Esophagus mucosa (tissue), 1 donor: ENCODE data around the gene NFS1. TPM values are rescaled to one million over a fixed set of nuclear protein-coding genes. Genes with fewer than 3 reads are reported as not detected.
"Not testable (repeated sequence)": the region's sequence is repeated elsewhere in the genome, so short reads cannot be mapped to it uniquely, and the experiment has no call there.

ENCODE experiments used
- ATAC-seq: fragments of 200-7000 bp; cut with Tn5 transposase; one replicate; pipeline ENCODE4 v1.9.1; 2020
- total RNA-seq: library from RNA; stranded (reverse); gene quantifications from one replicate; pipeline ENCODE4 v1.2.4, GENCODE V29; 2023
- donor health status: DM: yes; HTN: yes; CAD: no.

The NFS1 gene
- total RNA-seq, 1 donor from 2014 or later = 25.1 TPM

DNA sequence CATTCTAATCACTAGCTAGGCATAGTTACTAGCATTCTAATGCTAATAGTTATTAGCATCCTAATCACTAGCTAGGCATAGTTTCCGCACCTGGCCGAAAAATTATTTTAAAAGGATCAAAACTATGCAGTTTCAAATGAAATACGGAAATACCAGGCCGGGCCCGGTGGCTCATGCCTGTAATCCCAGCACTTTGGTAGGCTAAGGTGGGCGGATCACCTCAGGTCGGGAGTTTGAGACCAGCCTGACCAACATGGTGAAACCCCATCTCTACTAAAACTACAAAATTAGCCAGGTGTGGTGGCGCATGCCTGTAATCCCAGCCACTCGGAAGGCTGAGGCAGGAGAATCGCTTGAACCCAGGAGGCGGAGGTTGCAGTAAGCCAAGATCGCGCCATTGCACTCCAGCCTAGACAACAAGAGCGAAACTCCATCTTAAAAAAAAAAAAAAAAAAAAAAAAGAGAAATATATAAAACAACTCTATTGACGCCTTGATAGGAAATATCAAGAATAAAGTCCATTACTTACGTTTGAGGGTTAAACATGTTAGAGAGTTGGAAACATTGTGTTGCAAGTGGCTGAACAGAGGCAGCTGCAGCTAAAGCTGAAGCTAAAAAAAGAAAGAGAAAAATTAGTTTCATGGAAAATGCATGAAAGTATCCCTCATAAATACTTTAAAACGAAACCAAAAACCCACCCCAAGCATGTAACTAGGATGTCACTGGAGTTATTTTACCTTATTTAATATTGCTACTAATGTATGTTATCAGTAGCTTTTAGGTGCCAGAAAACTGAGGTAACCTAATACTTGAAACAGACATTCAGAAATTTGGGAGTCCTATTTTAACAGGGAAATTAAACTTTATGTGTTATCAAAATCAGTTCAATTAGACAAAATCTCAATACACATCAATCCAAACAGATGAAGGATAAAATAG lies 7.7 kb upstream of the NFS1 start:
- not testable (repeated sequence) for ATAC-seq

DNA sequence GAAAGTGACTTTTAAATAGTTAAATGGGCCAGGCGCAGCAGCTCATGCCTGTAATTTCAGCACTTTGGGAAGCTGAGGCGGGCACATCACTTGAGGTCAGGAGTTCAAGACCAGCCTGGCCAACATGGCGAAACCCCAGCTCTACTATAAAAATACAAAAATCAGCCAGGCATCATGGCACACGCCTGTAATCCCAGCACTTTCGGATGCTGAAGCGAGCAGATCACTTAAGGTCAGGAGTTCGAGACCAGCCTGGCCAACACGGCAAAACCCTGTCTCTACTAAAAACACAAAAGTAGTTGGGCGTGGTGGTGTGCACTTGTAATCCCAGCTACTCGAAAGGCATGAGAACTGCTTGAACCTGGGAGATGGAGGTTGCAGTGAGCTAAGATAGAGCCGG lies 6.7 kb upstream of the NFS1 start:
- not testable (repeated sequence) for ATAC-seq

DNA sequence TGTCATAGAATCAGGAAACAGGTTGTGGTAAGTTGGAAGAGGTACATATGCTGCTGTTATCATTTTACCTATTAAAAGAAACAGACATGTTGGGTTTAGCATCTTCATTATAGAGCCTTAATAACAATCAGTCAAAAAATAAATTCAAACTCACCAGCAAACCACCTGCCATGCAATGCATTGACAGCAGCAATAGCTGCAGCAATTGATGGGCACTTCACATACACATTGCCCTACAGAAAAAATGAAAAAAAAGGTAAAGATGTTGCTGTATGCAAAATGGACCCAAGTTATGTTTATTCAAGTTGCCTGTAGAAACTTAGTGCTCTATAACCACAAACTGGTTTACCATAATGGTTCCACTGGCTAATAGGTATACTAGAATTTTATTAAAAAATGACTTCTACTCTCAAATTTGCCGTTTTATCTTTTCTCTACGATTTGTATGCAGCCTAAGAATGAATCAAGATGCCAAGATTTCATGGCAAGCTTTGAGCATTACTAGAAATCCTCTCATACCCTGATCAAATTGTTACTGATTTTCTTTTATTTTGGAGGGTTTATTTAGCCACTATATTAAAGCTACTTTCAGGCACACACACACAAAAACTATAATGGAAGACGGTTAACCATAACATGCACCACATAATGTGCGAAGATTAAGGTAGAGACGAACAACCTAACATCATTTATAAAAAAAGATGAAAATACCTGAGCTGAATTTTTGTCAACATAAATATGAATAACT lies 5.5 kb upstream of the NFS1 start:
- no peak for ATAC-seq

DNA sequence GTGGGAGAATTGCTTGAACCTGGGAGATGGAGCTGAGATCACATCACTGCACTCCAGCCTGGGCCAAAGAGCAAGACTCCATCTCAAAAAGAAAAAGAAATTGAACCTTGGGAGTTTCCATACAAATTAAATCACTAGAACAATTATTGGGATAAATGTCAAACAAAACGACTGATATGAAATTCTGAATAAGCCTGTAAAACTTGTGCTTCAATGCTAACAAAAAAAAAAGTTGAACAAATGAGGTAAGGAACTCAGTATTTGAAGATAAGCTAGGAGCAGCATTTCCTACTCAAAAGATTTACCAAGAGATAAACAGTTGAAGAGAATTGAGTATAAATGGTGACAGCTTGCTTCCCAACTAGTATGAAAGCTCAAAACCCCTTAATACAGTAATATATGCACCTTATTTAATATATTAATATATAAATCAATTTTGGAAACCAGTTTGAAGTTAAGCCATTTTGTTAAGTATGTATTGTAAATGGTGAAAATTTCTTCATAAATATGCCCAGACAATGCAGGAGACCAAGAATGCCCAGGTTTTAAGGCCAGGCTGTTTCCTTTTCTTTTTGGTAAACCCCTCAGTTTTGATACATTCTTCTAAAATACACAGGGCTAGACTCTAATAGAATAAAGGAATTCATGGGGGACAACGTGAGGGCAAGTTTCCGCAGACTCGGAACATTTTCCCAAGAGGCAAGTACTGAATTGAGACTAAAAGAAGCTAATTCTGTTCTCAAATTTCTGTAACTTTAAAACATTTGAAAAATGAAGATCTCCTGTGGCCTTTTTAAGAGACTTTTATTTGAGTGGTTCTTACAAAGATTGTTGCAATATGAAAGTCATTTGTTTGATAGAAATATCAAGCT lies 3.9 kb upstream of the NFS1 start:
- no peak for ATAC-seq

DNA sequence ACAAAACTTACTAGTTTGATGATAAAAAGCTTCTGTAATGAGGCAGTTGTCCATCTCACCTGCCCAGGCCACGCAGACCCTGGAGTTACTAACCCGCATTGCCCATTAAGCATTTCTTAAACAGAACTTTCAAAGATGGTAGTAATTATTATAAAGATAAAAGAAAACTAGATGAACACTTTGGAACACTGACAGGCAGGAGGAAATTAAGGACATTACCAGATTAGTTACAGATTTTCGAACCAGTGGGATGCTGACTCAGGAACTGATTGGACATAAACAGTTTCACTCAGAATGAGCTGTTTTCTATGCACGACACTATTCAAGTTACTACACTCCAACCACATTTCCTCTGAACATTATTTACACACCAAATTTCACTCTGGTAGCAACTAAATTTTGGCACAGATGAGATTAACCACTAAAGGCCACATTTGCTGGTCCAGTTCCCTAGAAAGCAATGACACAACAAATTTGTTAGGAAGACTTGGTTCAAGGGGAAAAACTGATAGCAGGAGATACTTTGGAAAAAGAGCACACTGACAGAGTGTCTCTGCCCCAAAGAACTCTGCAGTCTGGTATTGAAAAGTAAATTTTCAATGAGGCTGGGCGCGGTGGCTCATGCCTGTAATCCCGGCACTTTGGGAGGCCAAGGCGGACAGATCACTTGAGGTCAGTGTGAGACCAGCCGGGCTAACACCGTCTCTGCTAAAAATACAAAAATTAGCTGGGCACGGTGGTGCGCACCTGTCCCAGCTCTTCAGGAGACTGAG lies 3.1 kb upstream of the NFS1 start:
- no peak for ATAC-seq

DNA sequence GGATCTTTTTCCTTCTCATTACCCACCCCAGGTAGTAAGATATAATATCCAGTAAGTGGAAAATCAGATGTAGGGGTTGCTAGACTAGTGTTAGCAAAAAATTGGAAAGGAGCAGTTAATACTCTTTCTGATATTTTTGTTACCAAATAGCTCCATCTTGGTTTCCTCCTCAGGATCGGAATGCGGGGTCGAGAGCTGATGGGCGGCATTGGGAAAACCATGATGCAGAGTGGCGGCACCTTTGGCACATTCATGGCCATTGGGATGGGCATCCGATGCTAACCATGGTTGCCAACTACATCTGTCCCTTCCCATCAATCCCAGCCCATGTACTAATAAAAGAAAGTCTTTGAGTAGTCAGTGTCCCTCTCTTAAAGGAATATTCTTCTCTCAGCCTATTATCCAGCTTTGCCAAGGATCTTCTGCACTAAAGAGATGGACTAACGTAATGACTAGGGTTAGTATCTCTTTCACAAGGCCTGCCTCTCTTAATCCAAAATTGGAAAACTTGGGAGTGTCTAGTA lies 1.5 kb upstream of the NFS1 start:
- ATAC-seq = no peak

DNA sequence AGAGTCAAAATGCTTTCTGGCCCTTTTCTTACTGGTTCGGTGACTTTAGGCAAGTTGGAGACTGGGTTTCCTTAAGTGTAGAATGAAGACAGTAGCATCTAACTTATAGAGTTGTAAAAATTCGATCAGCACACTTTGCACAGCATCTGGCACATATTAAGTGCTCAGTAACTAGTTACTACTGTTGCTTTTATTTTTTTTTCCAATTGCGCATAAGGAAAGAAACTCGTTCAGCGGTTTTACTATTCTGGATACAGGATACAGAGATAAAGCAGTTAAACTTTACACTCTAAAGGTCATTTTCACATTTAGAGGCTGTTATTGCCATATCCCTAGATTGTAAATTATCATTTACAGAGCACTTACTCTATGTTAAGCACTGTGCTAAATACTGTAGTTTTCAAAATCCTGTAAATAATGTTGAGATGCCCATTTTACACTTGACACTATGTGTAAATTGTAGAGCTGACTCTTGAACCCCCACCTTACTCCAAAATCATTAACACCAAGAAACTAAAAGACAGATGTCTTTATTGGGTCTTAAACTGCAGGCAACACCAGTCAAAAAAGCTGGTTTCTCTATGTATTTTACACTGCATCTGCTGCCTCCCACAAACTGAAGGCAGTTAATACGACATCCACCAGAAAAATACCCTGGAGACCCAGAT lies 939 bp upstream of the NFS1 start:
- no peak for ATAC-seq

DNA sequence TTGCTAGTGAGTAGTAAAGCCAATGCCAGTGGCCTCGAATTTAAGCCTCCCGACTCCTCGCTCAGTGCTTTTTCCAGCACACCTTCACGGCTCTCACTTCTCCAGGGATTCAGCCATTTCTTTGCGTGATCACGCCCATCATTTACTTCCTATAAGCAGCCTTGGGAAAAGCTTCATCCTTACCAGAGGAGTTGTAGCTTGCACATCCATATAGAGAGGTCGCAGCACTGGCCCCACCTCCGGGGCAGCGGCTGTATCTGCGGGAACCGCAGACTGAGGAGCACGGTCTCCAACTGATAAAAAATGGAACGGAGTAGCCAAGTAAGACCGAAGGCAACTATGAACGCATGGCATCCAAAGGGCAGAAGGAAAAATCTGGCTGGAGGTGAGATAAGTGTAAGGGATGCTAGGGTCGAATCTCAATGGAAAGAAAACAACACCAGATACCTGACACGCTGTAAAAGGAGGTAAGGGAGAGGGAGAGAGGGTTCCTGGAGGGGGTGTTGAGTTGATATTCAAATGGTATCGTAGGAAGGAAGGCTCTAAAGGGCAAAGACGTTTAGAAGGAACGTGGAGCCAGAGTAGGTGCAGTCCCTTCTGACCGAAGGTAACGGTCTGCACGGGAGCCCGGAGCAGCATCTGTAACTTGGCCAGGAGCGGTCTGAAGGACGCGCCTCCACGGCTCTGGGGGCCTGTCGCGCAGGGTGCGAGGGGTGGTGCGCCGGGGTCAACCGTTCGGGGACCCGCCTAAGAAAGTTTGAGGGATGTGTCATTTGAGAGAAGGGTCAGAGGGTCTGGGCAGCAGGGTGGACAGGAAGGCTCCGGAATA lies 640 bp downstream of the NFS1 start:
- peak; percentile 46 for ATAC-seq

DNA sequence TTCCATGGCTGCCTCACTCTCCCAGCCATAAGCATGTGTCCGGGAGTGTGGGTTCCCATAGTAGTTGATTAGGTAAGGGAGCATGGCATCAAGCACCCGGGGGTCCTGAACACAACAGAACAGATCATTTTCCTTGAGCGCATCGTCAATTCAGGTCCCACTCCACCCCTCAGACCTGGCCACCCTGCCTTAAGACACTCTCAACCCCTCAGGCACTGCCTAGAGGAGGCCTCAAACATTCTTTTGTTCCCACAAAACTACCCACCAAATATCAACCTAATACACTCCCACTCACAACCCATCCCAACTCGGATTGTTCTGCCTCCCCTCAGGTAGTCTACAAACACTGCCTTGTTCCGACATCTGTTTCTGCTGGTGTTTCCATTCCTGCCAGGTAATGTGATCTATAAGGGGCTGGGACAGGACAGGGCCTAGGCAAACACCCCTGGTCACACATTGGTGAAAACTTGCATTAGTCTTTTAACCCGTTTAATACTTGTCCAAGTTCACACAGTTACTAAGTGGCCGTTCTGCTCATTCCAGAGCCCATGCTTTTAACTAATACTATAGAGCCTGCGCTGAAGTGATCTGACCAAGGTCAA lies 1.4 kb downstream of the NFS1 start:
- ATAC-seq = no peak

DNA sequence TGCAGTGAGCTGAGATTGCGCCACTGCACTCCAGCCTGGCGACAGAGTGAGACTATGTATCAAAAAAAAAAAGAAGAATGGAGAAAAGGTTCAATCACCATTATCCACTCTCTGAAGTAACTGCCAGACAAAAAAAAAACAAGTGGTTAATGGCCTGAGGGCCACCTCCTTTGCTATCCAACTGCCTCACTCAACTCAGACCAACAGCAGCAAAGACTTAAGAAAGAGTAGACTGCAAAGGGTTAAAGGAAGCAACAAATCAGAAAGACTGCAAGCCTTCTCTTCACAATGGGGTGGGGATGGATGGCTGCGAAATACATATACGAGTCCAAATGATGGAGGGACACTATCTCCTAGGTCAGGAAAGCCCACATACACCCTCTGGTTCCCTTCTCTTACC lies 3.2 kb downstream of the NFS1 start:
- no peak for ATAC-seq

DNA sequence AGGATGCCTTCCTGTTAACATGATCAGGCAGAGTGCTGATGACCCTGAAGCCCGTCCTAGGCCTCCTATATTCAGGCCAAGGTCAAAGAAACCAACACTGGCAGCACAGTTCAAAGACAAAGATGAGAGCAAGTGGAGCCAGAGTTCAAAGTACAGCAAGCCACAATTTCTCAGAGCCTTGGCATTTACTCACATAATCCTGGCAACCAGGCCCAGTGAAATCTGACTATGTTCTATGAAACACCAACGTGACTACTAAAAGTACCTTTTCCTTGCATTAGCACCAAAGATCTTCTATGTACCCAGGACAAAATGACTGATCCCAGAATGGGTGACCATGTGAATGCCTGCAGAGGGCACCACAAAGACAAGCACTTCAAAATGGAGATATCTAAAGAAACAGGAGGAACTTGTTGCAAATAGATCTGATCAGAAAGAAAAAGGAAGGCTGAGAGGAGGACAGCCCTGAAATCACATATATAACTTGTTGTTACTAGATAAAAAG lies 3.9 kb downstream of the NFS1 start:
- no peak for ATAC-seq

DNA sequence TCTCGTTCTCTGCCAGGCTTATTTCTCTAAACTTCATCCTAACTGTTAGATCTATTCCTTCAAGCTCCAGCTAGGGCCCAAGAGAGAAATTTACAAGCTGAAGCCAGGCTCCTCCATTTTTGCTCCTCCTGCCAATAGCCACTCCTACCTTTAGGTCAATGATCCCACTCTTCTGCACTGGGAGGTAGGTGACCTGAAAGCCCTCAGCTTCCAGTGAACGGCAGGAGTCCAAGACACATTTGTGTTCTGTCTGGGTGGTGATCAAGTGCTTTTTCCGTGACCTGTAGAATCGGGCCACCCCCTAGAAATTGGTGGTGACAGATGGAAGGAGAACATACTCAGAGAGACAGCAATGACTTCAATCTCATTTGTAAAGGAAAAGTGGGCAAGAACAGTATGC lies 8.9 kb downstream of the NFS1 start:
- ATAC-seq = no peak

DNA sequence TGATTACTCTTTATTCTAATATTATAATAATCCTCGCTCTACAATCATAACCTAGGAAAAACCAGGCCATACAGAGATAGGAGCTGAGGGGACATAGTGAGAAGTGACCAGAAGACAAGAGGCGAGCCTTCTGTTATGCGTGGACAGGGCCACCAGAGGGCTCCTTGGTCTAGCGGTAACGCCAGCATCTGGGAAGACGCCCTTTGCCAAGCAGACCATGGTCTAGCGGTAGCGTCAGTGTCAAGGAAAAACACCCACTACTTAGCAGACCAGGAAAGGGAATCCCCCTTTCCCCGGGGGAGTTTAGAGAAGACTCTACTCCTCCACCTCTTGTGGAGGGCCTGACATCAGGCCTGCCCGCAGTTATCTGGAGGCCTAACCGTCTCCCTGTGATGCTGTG lies 12.3 kb downstream of the NFS1 start:
- not testable (repeated sequence) for ATAC-seq

DNA sequence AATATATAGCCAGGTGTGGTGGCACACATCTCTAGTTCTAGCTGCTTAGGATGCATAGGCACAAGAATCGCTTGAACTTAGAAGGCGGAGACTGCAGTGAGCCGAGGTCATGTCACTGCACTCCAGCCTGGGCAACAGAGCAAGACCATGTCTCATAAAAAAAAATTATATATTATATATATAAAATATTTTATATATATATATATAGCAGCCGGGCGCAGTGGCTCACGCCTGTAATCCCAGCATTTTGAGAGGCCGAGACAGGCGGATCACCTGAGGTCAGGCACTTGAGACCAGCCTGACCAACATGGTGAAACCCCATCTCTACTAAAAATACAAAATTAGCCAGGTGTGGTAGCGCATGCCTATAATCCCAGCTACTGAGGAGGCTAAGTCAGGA lies 13.8 kb downstream of the NFS1 start:
- ATAC-seq = not testable (repeated sequence)

DNA sequence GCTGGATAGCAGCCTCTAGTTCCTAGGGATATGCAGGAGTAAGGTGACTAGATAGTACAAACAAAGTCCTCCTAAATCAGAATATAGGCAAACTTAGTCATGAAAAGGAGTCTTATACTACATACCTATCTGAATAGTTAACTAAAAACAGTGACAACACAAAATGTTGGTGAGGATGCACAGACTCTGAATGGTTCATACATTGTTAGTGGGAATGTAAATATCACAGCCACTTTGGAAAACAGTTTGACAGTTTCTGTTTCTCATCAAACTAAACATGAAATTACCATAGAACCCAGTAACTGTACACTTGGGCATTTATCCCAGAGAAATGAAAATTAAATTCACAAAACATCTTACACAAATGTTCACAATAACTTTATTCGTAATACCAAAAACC lies 17.2 kb downstream of the NFS1 start:
- ATAC-seq = no peak

DNA sequence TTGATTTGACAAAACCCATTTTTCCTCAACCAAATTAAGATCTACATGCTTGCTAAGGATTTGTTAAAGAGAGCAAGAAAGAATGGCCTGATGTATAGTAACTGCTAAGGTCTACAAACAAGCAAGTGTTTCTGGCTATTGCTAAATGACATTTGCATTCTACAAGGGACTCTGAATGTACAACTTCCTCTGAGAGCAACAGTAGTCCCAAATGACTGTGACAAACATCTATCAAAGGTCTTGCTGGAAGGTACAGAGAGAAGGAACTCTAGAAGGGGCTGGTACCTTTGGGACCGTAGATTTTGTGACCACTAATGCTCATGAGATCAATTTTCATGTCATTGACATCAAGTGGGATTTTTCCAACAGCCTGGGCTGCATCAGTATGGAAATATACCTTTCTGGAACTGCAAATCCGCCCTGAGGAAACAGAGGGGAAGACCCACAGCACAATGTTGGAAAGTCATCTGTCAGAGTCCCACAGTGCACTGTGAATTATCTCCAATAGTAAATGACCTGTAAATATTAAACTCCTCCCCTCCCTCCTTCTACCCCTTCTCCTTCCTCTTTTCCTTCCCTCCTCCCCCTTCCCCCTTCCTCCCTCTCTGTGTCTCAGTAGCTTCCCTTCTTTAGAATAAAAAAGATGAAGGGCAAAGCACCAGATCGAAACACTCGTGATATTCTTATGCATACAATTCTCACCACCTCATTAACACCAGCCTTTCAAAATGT lies 18.5 kb downstream of the NFS1 start:
- ATAC-seq = no peak

DNA sequence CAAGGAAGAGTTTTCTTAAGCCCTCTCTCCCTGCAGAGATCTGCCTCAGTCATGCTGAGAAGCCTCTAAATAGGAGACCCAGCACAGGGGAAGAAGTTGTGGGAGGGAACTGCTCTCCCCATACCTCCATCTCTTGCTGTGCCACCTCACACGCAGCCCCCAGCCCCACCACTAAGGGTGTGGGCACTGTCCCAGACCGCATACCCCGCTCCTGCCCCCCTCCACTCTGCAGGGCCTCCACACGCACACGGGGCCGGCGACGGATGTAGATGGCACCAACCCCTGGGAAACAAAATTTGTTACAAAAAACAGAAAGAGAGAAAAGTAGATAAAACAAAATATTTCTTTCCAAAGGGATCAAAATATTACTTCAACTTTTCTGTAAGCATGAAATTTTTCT lies 24.2 kb downstream of the NFS1 start:
- ATAC-seq = no peak

DNA sequence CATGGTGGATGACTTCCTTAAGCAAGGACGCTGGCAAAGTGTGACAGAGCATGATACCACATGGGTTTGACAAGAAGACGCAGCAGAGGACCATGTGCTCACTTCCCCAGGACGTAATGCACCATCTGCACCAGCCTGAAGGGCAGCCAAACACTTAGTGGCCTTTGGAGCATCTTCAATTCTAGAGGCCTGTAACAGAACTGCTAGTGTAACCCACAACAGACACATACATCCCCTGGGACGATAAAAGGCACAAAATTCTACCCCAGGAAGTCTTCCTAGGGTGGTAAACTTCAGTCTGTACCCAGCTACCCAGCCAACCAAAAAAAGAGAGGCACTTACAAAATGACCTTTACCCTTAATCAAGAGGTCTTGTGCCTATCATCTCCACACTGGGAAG lies 25.3 kb downstream of the NFS1 start:
- no peak for ATAC-seq

DNA sequence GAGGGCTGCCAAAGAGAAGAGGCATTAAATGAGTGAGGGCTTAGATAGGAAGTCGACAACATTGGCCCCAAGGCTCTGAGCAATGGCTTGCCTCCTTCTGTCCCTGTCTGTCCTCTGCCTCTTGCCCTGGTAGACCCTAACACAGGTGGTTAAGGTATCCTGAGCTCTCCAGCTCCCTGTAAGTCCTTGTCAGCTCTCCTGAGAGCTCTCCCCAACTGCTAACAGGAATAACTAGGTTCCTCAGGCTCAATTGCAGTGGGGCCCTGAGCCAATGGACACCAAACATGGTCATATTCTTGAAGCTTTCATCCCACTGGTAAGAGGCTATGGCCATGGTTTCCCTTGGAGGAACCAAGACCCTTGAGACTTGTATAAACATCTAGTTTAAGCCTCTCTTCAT lies 29.5 kb downstream of the NFS1 start:
- no peak for ATAC-seq
